GM19397 (cell line): Measurements from ENCODE around the gene RBP5.

Source experiments
- ATAC-seq: cut with Tn5 transposase; IDR thresholded peaks from one replicate; pipeline ENCODE4 v1.9.1; 2021; ENCODE audit warnings: mild to moderate bottlenecking, moderate library complexity; ENCODE audit not compliant: unreplicated experiment

The RBP5 gene

DNA sequence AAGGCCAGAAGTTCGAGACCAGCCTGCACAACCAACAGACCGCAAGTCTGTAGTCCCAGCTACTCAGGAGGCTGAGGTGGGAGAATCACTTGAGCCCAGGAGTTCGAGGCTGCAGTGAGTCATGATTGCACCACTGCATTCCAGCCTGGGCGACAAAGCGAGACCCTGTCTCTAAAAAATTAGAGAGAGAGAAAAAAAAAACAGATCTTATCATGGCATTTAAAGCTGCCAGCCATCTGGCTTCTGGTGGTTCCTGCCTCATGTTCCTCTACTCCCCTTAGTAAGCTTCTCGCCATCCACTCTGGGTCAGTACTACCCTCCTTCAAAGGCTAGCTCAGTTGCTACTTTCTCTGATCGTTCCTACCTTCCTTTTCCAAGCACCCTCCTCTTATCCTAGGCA, 17.5 kb upstream of the RBP5 start:
- no peak for ATAC-seq

GRCh38 chr12:7145671-7146070, 17.0 kb upstream of the RBP5 start:
- ATAC-seq, result no peak

GRCh38 chr12:7144414-7145120, 15.9 kb upstream of the RBP5 start:
- ATAC-seq, result no peak

DNA sequence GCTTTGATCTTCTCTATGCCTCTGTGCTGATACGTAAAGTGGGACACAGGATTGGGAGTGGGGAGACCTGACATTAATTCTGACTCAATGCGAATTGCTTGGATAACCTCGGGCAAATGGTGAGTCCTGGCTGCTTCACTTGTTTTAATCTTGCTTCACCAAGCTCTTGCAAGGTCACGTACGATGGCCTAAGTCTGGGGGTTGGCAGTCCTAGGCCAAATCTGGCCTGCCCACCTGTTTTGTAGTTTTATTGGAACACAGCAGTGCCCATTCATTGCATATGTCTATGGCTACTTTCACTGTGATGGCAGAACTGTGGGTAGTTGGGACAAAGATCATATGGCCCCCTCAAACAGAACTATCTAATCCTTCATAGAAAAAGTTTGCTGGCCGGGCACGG, 14.9 kb upstream of the RBP5 start:
- no peak for ATAC-seq

GRCh38 chr12:7142809-7143465, 14.2 kb upstream of the RBP5 start:
- no peak for ATAC-seq

DNA sequence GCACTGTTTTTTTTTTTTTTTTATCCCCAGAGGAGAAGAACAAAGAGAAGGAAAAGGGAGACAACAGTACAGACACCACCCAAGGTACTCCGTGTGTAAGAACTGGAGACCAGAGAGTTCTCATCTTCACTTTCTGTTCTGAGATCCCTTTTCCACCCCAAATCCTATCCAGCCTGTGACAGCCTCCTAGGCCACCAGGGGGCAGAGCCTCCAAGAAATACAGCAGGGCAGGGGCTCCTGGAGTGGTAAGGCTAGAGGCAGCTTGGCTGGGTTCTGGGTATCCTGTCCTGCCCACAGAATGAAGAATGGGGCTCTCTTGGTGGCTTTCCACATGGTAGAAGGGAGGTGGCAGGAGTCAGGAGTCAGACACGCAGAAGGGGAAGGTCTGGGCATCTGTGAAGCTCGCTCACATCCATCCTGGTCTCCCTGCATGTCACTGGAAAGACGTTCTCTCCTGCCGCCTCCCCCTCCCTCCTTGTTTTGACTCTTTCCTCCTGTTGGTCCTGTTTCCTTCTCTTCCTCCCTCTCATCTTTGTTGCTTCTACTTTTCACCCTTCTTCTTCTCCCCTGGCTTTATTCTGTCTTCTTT, 13.5 kb upstream of the RBP5 start:
- no peak for ATAC-seq

DNA sequence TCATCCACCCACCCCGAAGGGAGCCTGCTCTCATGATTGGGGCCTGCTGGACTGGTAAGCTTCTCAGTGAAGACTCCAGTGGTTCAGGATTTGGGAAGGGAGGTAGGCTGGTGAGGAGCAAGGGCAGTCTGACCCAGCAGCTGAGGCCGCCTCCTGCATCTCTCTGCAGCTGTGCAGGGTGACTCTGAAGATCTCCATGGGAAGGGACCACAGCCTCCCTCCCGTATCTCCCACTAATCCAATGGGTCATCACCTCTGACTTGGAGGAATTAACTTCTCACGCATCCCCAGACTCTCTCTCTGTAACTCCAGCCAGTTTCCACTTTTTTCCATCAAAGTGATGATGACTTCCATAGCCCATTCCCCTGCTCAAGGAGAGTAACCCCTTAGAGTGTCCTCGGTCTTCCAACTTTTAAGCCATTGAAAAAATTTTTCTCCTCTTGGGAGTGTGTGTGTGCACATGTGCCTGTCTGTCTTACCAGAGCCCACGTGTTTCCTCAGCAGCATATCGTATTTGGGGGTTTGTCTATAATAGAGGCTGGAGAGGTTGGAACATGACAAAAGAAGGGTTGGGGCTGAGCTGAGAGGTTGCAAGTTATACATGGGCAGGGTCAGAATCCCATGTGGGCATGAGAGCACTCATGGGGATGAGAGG, 12.8 kb upstream of the RBP5 start:
- no peak for ATAC-seq

DNA sequence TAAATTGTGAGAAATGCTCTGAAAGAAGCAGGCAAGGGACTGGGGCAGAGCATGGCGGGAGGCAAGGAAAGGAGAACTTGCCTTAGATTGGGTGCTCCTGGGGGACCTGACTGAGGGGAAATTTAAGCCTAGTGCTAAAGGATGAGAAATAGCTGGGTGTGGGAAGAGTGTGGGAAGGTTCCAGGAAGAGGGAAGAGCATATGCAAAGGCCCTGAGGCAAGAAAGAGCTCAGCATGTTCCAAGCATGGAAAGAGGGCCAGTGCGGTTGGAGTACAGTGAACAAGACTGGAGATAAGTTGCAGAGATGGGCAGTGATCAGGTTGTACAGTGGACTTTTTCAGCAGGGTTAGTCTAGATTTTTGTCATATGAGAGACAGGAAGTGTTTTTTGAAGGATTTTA, 10.5 kb upstream of the RBP5 start:
- no peak for ATAC-seq

GRCh38 chr12:7137908-7138307, 9.2 kb upstream of the RBP5 start:
- ATAC-seq, result no peak

- ATAC-seq, result no peak
Measured at GRCh38 chr12:7136676-7137075, 8.0 kb upstream of the RBP5 start.

DNA sequence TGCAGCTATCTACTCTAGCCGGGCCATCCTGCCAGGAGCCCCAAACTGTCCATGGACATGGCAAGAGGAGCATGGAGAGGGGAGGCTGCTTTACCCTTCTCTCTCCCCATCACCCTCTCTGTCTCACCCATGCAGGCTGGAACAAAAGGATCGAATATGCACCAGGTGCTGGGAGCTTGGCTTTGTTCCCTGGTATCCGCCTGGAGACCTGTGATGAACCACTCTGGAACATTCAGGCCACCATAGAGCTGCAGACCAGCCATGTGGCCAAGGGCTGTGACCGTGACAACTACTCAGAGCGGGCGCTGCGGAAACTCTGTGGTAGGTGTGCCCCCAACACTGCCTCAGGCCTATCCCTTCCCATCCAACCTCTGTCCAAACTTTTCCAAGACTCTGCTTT, 7.4 kb upstream of the RBP5 start:
- no peak for ATAC-seq

DNA sequence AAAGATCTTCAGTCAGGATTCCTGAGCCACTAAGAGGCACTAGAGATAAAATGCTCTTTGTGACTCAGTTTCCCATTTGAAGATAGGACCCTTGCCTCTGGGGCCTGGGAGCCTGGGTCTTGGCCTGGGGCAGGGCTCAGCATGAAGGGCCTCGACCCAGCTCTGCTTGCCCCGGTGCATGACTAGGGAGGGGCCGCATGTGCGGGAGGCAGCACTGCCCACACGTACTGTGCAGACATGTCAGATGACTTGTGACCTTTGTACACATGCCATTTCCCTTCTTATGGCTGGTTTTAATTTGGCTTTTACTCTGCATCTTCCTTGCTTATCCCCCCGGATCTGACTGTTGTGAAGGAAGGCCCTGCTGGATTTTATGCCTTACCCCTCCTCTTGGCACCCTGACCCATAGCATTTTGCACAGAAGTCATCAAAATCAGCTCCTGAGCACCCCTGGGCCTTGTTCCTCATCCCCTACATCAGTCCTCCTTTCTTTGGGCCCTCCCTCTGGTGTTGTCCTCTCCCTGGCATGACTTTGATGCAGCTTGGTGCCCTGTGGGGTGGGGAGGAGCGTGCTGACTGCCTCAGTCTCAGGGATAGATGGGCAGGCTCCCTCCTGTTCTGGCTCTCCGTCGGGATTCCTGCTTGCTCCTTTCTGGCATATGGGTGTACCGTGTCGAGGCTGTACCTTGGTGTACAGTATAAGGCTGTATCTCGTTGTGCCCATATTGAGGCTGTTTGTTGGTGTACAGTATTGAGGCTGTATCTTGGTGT, 5.9 kb upstream of the RBP5 start:
- ATAC-seq, result no peak

- ATAC-seq, result no peak
Measured at GRCh38 chr12:7131502-7131866, 2.8 kb upstream of the RBP5 start.

GRCh38 chr12:7130701-7131501, 2.2 kb upstream of the RBP5 start:
- ATAC-seq, result no peak

DNA sequence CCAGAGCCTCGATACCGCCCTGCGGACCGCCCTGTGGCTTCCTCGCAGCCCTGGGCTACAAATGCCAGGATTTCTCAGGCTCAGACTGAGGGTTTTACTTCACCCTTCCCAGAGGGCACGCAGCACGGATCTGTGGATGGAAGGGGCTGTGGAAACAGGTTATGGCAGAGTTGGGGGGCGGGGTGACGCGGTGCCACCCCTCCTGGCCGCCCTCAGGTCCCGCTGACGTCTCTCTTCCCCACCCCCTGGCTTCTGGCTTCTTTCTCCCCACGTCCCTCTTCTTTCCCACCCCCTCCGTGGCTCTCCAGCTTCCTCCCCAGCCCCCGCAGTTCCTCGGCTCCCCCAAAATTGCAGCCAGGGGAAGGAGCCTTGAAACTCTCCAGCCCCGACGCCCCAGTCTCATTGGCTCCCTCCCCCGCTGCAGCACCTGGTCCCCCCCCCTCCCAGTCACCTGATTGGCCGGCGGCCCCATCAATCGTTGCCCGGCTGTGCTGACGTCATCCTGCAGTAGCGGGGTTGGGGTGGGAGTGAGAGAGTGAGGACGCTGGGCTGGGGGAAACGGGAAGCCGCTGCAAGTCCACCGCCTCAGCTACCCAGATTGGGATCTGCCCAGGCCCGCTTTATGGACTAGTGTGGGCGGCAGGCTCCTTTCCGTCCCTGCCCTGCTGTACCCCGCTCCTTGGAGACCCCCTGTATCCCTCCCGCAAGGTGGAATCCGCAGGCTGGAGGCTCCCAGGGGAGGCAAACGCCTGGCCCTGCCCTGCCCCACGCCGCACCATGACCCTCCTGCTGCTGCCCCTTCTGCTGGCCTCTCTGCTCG, 1.4 kb upstream of the RBP5 start, which contains the start of gene CLSTN3:
TSS of gene CLSTN3 (plus strand) at position 500 of the 820 bp plus-strand sequence. CDS start at position 778, 278 bp downstream.
- no peak for ATAC-seq

- ATAC-seq, result no peak
Measured at GRCh38 chr12:7129287-7129871, 690 bp upstream of the RBP5 start.

DNA sequence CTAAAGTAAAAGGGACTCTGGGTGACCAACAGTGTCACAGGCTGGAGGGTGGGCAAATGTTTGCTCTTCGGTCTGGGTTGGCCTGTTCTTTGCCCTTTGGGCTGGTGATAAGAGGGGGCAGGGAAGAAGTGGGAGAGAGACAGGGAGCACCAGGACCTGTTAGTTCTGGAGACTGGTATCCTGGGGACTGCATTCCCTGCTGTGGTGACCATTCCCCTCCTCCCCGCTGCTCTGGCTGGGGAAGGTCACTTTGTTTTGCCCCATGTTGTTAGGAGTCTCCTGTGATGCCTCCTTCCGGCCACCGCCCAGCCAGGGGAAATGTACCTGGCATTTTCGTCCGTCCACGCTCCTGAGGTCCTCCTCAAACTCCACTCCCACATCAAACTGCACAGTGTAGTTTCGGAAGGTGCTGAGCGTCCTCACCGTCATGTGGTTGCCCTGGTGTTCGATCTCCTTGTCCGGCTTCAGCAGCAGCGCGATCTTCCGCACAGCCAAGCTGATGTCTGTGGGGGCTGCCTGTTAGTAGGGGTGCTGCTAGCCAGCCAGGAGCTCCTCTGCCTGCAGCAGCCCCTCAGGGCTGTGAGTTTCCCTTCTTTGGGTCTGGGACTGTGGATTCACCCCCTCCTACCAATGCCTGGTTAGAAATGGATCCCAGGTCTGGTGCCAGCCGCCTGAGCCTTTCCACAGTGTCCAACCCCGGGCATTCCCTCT, 618 bp downstream of the RBP5 start:
- no peak for ATAC-seq

DNA sequence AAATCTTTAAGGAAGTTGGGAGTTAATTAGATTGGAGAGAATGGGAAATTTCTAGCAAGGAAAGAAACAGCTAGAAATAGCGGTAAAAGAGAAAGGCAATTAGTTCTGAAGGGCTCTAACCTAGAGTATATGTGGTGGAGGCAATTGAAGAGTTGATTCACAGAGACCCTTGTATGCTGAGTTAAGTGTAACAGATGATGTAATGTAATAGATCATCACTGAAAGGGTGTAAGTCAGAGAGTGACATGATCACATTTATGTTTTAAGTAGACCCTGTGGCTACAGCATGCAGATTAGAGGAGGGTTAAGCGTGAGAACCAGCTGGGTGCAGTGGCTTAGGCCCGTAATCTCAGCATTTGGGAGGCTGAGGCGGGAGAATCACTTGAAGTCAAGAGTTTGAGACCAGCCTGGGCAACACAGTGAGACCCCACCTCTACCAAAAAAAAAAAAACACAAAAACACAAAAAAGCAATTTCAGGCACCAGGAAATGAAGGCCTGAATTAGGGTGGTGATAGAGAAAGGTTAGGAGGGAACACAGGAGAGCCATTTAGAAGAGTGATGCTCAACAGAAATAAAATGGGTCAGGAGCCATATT, 3.0 kb downstream of the RBP5 start:
- no peak for ATAC-seq
